Measurements from ENCODE around the gene EPHA6. TPM values are rescaled to one million over a fixed set of nuclear protein-coding genes. Genes with fewer than 3 reads are reported as not detected.

Gene EPHA6
- total and polyA plus RNA-seq, 2 donors (not counting 3 experiments of a cell fraction or from before 2014, with no cell fraction given) = not detected

DNA sequence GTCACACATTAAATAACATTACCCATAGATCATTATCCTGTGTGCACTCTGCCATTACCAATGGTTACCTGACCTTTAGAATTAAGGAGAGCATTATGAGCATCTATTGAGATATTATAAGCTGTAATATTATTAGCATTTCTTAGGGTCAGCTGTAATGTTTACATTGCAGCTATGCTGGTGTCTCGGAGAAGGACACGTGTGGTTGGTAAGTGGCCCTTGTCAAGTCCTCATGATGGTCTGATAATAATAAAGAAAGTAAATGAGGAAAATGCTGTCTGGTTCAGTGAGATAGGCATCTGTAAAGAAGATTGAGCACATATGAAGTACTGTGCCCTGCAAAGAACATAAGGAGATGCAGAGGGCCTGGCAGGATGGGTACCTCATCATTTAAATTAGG is 878.4 kb downstream of the EPHA6 start:
- H3K9ac ChIP-seq (replicated peaks; ENCODE audit: extremely low read depth, insufficient read depth, low read length) = no peak overlapping the region
- H3K4me3 ChIP-seq (replicated peaks in 1 of 3; ENCODE audit: insufficient read depth in 1 of 3, low read depth in 1 of 3, low read length in 3 of 3) = no peak overlapping the region
- H3K36me3 ChIP-seq (ENCODE audit: control insufficient read depth in 2 of 2, extremely low read depth in 1 of 2, insufficient read depth in 2 of 2, low read length in 2 of 2) = no peaks in the 10 kb centered on the region
- intact Hi-C loops (cut with micrococcal nuclease) (no loop called here), dilution Hi-C loops (cut with MboI; ENCODE audit: extremely low pct_ligation_motif_present, low sequenced_read_pairs) (no loop called here)
- H3K4me1 ChIP-seq (ENCODE audit: control insufficient read depth, extremely low read depth, insufficient read depth, low read length) = no peaks in the 10 kb centered on the region
- no peaks in the 10 kb centered on the region for H3K79me2 ChIP-seq (ENCODE audit: control insufficient read depth, insufficient read depth, low read length)
- POLR2A ChIA-PET = no interaction called here
- H3K4me2 ChIP-seq (ENCODE audit: insufficient read depth, low read length) = no peak overlapping the region
- no peak for FAIRE-seq
- H3K9me1 ChIP-seq (replicated peaks; ENCODE audit: control insufficient read depth, extremely low read depth, insufficient read depth, low read length) = no peaks in the 10 kb centered on the region
- H2AFZ ChIP-seq (ENCODE audit: low read depth, low read length) = no peak overlapping the region
- TF ChIP-seq POLR2A (IDR thresholded peaks at IDR 0.05; ENCODE audit: low read depth, low read length) (no peak), MYC (IDR thresholded peaks at IDR 0.05; ENCODE audit: low read depth, low read length) (no peak), GATA2 (IDR thresholded peaks at IDR 0.05; ENCODE audit: insufficient read depth, insufficient read length, low read depth, low read length) (no peak)
- TF ChIP-seq, protein P1, sequence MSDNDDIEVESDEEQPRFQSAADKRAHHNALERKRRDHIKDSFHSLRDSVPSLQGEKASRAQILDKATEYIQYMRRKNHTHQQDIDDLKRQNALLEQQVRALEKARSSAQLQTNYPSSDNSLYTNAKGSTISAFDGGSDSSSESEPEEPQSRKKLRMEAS (IDR thresholded peaks at IDR 0.05; ENCODE audit: insufficient read depth, insufficient read length) = no peak
- TF ChIP-seq, protein P2, sequence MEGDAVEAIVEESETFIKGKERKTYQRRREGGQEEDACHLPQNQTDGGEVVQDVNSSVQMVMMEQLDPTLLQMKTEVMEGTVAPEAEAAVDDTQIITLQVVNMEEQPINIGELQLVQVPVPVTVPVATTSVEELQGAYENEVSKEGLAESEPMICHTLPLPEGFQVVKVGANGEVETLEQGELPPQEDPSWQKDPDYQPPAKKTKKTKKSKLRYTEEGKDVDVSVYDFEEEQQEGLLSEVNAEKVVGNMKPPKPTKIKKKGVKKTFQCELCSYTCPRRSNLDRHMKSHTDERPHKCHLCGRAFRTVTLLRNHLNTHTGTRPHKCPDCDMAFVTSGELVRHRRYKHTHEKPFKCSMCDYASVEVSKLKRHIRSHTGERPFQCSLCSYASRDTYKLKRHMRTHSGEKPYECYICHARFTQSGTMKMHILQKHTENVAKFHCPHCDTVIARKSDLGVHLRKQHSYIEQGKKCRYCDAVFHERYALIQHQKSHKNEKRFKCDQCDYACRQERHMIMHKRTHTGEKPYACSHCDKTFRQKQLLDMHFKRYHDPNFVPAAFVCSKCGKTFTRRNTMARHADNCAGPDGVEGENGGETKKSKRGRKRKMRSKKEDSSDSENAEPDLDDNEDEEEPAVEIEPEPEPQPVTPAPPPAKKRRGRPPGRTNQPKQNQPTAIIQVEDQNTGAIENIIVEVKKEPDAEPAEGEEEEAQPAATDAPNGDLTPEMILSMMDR (IDR thresholded peaks at IDR 0.05; ENCODE audit: extremely low read depth in 1 of 2, insufficient read depth in 1 of 2, low read depth in 1 of 2, low read length in 2 of 2) = no peak
- CTCF ChIA-PET = no interaction called here
- no peaks in the 10 kb centered on the region for H3K9me3 ChIP-seq (replicated peaks; ENCODE audit: control insufficient read depth, insufficient read depth, low read length)
- no peak overlapping the region for H3K27ac ChIP-seq (ENCODE audit: insufficient read depth, low read depth, low read length)
- BruUV-seq (replicated peaks) = no TSS peak
- no peaks in the 10 kb centered on the region for H3K27me3 ChIP-seq (ENCODE audit: control insufficient read depth in 2 of 2, insufficient read depth in 2 of 2, low read length in 2 of 2)
- no peaks in the 10 kb centered on the region for H4K20me1 ChIP-seq (replicated peaks; ENCODE audit: control insufficient read depth, extremely low read depth, insufficient read depth, low read length)
- DNase-seq (ENCODE audit: low read depth, low spot score) = no peak

DNA sequence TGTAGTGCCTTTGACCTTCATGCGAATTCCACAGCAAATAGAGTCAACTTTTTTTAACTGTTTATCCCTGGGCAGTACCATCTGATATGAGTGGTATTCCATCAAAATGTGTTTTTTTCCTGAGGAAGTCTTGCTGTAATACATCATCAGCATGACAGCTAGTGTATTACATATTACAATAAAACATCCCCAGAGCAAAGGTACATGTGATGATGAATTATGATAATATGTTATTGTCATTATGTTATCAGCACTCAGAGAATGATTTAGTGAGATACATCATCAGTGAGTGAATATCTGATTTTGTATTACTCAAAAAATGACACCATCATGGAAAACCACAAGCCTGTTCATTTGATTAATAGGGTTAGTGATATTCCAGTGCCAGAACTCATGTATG is 880.5 kb downstream of the EPHA6 start:
- intact Hi-C loops (cut with micrococcal nuclease) (no loop called here), dilution Hi-C loops (cut with MboI; ENCODE audit: extremely low pct_ligation_motif_present, low sequenced_read_pairs) (no loop called here)
- Histone ChIP-seq H3K4me3 (replicated peaks in 1 of 3; ENCODE audit: insufficient read depth in 1 of 3, low read depth in 1 of 3, low read length in 3 of 3) (no peak overlapping the region), H3K9me3 (replicated peaks; ENCODE audit: control insufficient read depth, insufficient read depth, low read length) (no peaks in the 10 kb centered on the region), H4K20me1 (replicated peaks; ENCODE audit: control insufficient read depth, extremely low read depth, insufficient read depth, low read length) (no peaks in the 10 kb centered on the region), H3K9ac (replicated peaks; ENCODE audit: extremely low read depth, insufficient read depth, low read length) (no peak overlapping the region), H3K36me3 (ENCODE audit: control insufficient read depth in 2 of 2, extremely low read depth in 1 of 2, insufficient read depth in 2 of 2, low read length in 2 of 2) (no peaks in the 10 kb centered on the region), H3K27ac (ENCODE audit: insufficient read depth, low read depth, low read length) (no peak overlapping the region), H3K79me2 (ENCODE audit: control insufficient read depth, insufficient read depth, low read length) (no peaks in the 10 kb centered on the region), H3K4me2 (ENCODE audit: insufficient read depth, low read length) (no peak overlapping the region), H3K27me3 (ENCODE audit: control insufficient read depth in 2 of 2, insufficient read depth in 2 of 2, low read length in 2 of 2) (no peaks in the 10 kb centered on the region), H3K4me1 (ENCODE audit: control insufficient read depth, extremely low read depth, insufficient read depth, low read length) (no peaks in the 10 kb centered on the region), H3K9me1 (replicated peaks; ENCODE audit: control insufficient read depth, extremely low read depth, insufficient read depth, low read length) (no peaks in the 10 kb centered on the region), H2AFZ (ENCODE audit: low read depth, low read length) (no peak overlapping the region)
- BruUV-seq (replicated peaks) = no TSS peak
- TF ChIP-seq, protein P2 (IDR thresholded peaks at IDR 0.05; ENCODE audit: extremely low read depth in 1 of 2, insufficient read depth in 1 of 2, low read depth in 1 of 2, low read length in 2 of 2) = no peak
- TF ChIP-seq, protein P1 (IDR thresholded peaks at IDR 0.05; ENCODE audit: insufficient read depth, insufficient read length) = no peak
- TF ChIP-seq EZH2 (IDR thresholded peaks at IDR 0.05; ENCODE audit: borderline replicate concordance, low read depth, low read length, severe bottlenecking) (no peak), JUN (IDR thresholded peaks at IDR 0.05; ENCODE audit: borderline replicate concordance, insufficient read depth, insufficient read length, low read depth) (no peak)
- POLR2A ChIA-PET = no interaction called here
- CTCF ChIA-PET = interaction anchor here (1.2 to 1.7 kb wide), 2 partner anchors 24 to 25 kb away, joined by 4 to 5 read pairs; no protein-coding TSS in a partner anchor
- DNase-seq (ENCODE audit: low read depth, low spot score) (no peak), FAIRE-seq (no peak)

Data from endothelial cell of umbilical vein (primary cell).